CD14-positive monocyte (primary cell): ENCODE results near the gene BCAS4. TPM values are rescaled to one million over a fixed set of nuclear protein-coding genes. Genes with fewer than 3 reads are reported as not detected.

Experiments
- DNase-seq, 3 donors: peaks; one replicate each; pipeline ENCODE4 v3.0.0-alpha.2; 2011 to 2022
- H2AFZ ChIP-seq: 2 replicates; pipeline ENCODE4 v1.6.0; 2012; ENCODE audit warnings: mild to moderate bottlenecking, low read depth, low read length, inconsistent platforms; ENCODE audit not compliant: insufficient read depth, poor library complexity, severe bottlenecking
- H3K27ac ChIP-seq, 2 donors: 1 replicate in 1 of 2; 2 replicates in 1 of 2; pipeline ENCODE4 v1.5.1; 2012 to 2013; ENCODE audit warnings: low read length in 2 of 2, control low read depth in 1 of 2, inconsistent platforms in 1 of 2, low read depth in 1 of 2, mild to moderate bottlenecking in 1 of 2
- H3K27me3 ChIP-seq, 2 donors: one replicate each; pipeline versions ENCODE4 v1.6.0 to v1.6.1; 2011 to 2013; ENCODE audit warnings: low read length in 2 of 2; ENCODE audit not compliant: control insufficient read depth in 2 of 2, insufficient read depth in 2 of 2
- H3K36me3 ChIP-seq, 2 donors: replicated peaks in 1 of 2; 1 replicate in 1 of 2; 2 replicates in 1 of 2; pipeline versions ENCODE4 v1.5.1 to v1.6.1; 2012 to 2013; ENCODE audit warnings: low read length in 2 of 2, control low read depth in 1 of 2, inconsistent platforms in 1 of 2, mild to moderate bottlenecking in 1 of 2; ENCODE audit not compliant: insufficient read depth in 2 of 2, control insufficient read depth in 1 of 2
- H3K4me1 ChIP-seq, 2 donors: 1 replicate in 1 of 2; 2 replicates in 1 of 2; pipeline versions ENCODE4 v1.5.1 to v1.6.1; 2012 to 2013; ENCODE audit warnings: low read length in 2 of 2, control low read depth in 1 of 2, inconsistent platforms in 1 of 2, mild to moderate bottlenecking in 1 of 2, moderate library complexity in 1 of 2; ENCODE audit not compliant: insufficient read depth in 2 of 2, control insufficient read depth in 1 of 2
- H3K4me2 ChIP-seq: replicated peaks from 2 replicates; pipeline ENCODE3; 2012; ENCODE audit warnings: low read length, moderate library complexity, mild to moderate bottlenecking; ENCODE audit not compliant: poor library complexity, severe bottlenecking; ENCODE audit errors: extremely low read depth
- H3K4me3 ChIP-seq, 3 experiments: fragments of 200-600 bp in 1 of 3; sonication (generic) in 1 of 3; replicated peaks in 1 of 3; 1 replicate in 2 of 3; 2 replicates in 1 of 3; pipeline ENCODE4 v1.5.1; 2011 to 2013; ENCODE audit warnings: low read length in 3 of 3, mild to moderate bottlenecking in 3 of 3, control low read depth in 2 of 3, low read depth in 2 of 3, inconsistent platforms in 1 of 3, moderate library complexity in 1 of 3
- H3K79me2 ChIP-seq: 2 replicates; pipeline ENCODE4 v1.6.0; 2012; ENCODE audit warnings: mild to moderate bottlenecking, control low read depth, inconsistent platforms, low read length, moderate library complexity; ENCODE audit not compliant: insufficient read depth
- H3K9ac ChIP-seq: 2 replicates; pipeline ENCODE4 v1.6.0; 2017; ENCODE audit warnings: low read length, mild to moderate bottlenecking; ENCODE audit not compliant: insufficient read depth, poor library complexity, severe bottlenecking
- H3K9me3 ChIP-seq, 2 donors: replicated peaks in 1 of 2; 1 replicate in 1 of 2; 2 replicates in 1 of 2; pipeline versions ENCODE4 v1.5.1 to v1.6.1; 2012 to 2013; ENCODE audit warnings: low read length in 2 of 2, control low read depth in 1 of 2; ENCODE audit not compliant: control insufficient read depth in 1 of 2, insufficient read depth in 1 of 2
- H4K20me1 ChIP-seq: 2 replicates; pipeline ENCODE4 v1.6.0; 2012; ENCODE audit warnings: mild to moderate bottlenecking, low read length, control low read depth, moderate library complexity; ENCODE audit not compliant: insufficient read depth
- H3K27ac Mint-ChIP-seq, 7 donors: one replicate each; pipeline ENCODE4 v1.8.0; 2020; ENCODE audit warnings: mild to moderate bottlenecking in 7 of 7, mixed read lengths in 7 of 7, moderate library complexity in 6 of 7, inconsistent platforms in 2 of 7
- H3K27me3 Mint-ChIP-seq, 3 donors: one replicate each; pipeline ENCODE4 v1.8.0; 2021 to 2022; ENCODE audit warnings: low read depth in 3 of 3, mild to moderate bottlenecking in 3 of 3, mixed read lengths in 3 of 3, moderate library complexity in 3 of 3, inconsistent platforms in 1 of 3
- H3K36me3 Mint-ChIP-seq, 2 donors: one replicate each; pipeline ENCODE4 v1.8.0; 2020; ENCODE audit warnings: mixed read lengths in 2 of 2, inconsistent platforms in 1 of 2, mild to moderate bottlenecking in 1 of 2
- H3K4me1 Mint-ChIP-seq: one replicate; pipeline ENCODE4 v1.8.0; 2020; ENCODE audit warnings: mild to moderate bottlenecking, mixed read lengths
- H3K4me3 Mint-ChIP-seq, 2 donors: one replicate each; pipeline ENCODE4 v1.8.0; 2020; ENCODE audit warnings: mild to moderate bottlenecking in 2 of 2, mixed read lengths in 2 of 2, moderate library complexity in 1 of 2
- H3K9me3 Mint-ChIP-seq, 7 donors: one replicate each; pipeline ENCODE4 v1.8.0; 2020 to 2022; ENCODE audit warnings: mixed read lengths in 7 of 7, mild to moderate bottlenecking in 6 of 7, moderate library complexity in 6 of 7, inconsistent platforms in 2 of 7
- WGBS: methylation state at CpG from one replicate; pipeline ENCODE4 v1.1.5; 2013; ENCODE audit warnings: missing lambda C conversion rate; ENCODE audit not compliant: insufficient coverage; 5-methylcytosine and 5-hydroxymethylcytosine counted together
- intact Hi-C, 2 donors: fragments of 100-400 bp; cut with micrococcal nuclease; formaldehyde crosslinking; loops; one replicate each; pipeline versions ENCODE4 v1.15.0 to v1.15.1; 2023
- polyA plus RNA-seq, 3 donors: library from polyadenylated mRNA; depleted of rRNA in 1 of 3; unstranded in 2 of 3; stranded (reverse) in 1 of 3; fragments of 300-500 nt in 2 of 3; fragments of >200 nt in 1 of 3; fragmentation: Illumina TruSeq in 2 of 3; gene quantifications; 1 replicate in 2 of 3; 2 replicates in 1 of 3; pipeline ENCODE4 v1.2.3, GENCODE V29; 2012 to 2021
- TF ChIP-seq, protein P1 (sequence below): fragments of 200-600 bp; IDR thresholded peaks from one replicate; pipeline ENCODE4 v1.8.0; 2022; ENCODE audit warnings: antibody characterized with exemption, mild to moderate bottlenecking

BCAS4 gene
- polyA plus RNA-seq, 3 donors, result 0.16 to 1.0 (median 0.69) TPM

DNA sequence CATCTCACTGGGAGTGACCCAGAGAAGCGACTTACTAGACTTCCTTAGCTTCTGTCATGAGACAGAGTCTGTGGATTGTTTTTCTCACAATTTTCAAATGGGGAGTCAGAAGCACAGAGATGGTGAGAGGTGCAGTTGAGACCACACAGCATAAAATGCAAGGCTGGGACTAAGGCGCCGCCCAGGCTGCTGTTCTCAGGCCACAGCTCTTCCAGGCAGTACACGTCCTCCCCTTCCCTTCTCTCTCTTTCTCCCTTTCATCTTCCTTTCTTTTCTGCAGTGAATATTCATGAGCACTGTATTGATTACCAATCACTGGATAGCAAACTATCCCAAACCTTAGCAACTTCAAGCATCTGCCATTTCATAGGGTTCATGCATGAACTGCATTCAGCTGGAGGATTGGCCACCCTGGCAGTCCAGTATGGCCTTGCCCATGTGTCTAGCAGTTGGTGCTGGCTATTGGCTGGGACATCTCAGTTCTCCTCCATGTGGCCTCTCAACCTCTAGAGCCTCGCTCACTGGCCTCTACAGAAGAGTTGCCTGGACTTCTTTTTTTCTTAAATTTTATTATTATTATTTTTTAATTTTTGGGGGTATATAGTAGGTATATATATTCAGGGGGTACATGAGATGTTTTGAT lies 11.4 kb downstream of the BCAS4 start:
- Histone ChIP-seq H2AFZ (no peak overlapping the region), H3K36me3 (no peaks in the 10 kb centered on the region), H3K27me3 (no peaks in the 10 kb centered on the region), H3K9ac (no peak overlapping the region), H4K20me1 (no peaks in the 10 kb centered on the region), H3K4me2 (no peak overlapping the region), H3K9me3 (no peaks in the 10 kb centered on the region), H3K27ac (no peak overlapping the region), H3K4me3 (no peak overlapping the region), H3K79me2 (no peaks in the 10 kb centered on the region), H3K4me1 (peaks cover 6 to 11% of the 10 kb centered on the region in 2 donors)
- intact Hi-C loops, result no loop called here
- H3K27ac Mint-ChIP-seq, result no peak overlapping the region
- TF ChIP-seq, protein P1, sequence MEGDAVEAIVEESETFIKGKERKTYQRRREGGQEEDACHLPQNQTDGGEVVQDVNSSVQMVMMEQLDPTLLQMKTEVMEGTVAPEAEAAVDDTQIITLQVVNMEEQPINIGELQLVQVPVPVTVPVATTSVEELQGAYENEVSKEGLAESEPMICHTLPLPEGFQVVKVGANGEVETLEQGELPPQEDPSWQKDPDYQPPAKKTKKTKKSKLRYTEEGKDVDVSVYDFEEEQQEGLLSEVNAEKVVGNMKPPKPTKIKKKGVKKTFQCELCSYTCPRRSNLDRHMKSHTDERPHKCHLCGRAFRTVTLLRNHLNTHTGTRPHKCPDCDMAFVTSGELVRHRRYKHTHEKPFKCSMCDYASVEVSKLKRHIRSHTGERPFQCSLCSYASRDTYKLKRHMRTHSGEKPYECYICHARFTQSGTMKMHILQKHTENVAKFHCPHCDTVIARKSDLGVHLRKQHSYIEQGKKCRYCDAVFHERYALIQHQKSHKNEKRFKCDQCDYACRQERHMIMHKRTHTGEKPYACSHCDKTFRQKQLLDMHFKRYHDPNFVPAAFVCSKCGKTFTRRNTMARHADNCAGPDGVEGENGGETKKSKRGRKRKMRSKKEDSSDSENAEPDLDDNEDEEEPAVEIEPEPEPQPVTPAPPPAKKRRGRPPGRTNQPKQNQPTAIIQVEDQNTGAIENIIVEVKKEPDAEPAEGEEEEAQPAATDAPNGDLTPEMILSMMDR, result no peak
- no peak for DNase-seq
- peaks cover 0 to 13% (median 5%) of the 10 kb centered on the region in 7 donors for H3K9me3 Mint-ChIP-seq
- H3K27me3 Mint-ChIP-seq, result peaks cover 0 to 3% (median 1%) of the 10 kb centered on the region in 3 donors
- 100% methylated on average over 3 of the region's 5 CpGs for WGBS
- peaks cover 16% of the 10 kb centered on the region for H3K4me1 Mint-ChIP-seq
- H3K36me3 Mint-ChIP-seq, result no peaks in the 10 kb centered on the region
- no peak overlapping the region for H3K4me3 Mint-ChIP-seq

DNA sequence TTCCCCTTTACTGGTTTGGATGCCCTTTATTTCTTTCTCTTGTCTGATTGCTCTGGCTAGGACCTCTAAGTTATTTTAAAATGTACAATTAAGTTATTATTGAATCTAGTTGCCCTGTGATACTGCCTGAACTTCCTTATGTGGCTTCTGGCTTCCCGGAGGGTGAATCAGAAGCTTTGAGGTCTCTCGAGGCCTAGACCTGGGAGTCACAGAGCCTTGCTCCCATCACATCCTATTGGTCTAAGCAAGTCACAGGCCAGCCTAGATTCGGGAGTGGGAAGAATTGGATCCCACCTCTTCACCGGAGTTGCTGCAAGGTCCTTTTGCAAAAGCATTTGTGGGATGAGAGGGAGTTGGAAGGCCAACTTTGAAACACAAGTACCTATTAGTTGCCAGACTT lies 15.2 kb downstream of the BCAS4 start:
- Histone ChIP-seq H3K36me3 (no peaks in the 10 kb centered on the region), H3K4me2 (no peak overlapping the region), H4K20me1 (no peaks in the 10 kb centered on the region), H3K27ac (no peak overlapping the region), H3K9me3 (no peaks in the 10 kb centered on the region), H3K4me3 (no peak overlapping the region), H2AFZ (no peak overlapping the region), H3K9ac (no peak overlapping the region), H3K4me1 (peaks cover 4 to 5% of the 10 kb centered on the region in 2 donors), H3K27me3 (no peaks in the 10 kb centered on the region), H3K79me2 (no peaks in the 10 kb centered on the region)
- Mint-ChIP-seq H3K4me3 (no peak overlapping the region), H3K9me3 (peaks cover 0 to 13% (median 6%) of the 10 kb centered on the region in 7 donors), H3K36me3 (no peaks in the 10 kb centered on the region), H3K4me1 (peaks cover 13% of the 10 kb centered on the region), H3K27me3 (peaks cover 2 to 4% (median 3%) of the 10 kb centered on the region in 3 donors), H3K27ac (peak overlapping the region in 1 of 7 donors; percentile 62)
- TF ChIP-seq, protein P1, result no peak
- DNase-seq, result no peak
- intact Hi-C loops, result no loop called here
- whole genome bisulfite sequencing, result 100% methylated on average over 1 of the region's 4 CpGs
